ENCODE results near the gene SLX9. TPM values are rescaled to one million over a fixed set of nuclear protein-coding genes. Genes with fewer than 3 reads are reported as not detected.
"Not testable (repeated sequence)": the region's sequence is repeated elsewhere in the genome, so short reads cannot be mapped to it uniquely, and the experiment has no call there.

SLX9 gene
- total RNA-seq, 2 donors from 2014 or later = 43.5 to 83.6 TPM

DNA sequence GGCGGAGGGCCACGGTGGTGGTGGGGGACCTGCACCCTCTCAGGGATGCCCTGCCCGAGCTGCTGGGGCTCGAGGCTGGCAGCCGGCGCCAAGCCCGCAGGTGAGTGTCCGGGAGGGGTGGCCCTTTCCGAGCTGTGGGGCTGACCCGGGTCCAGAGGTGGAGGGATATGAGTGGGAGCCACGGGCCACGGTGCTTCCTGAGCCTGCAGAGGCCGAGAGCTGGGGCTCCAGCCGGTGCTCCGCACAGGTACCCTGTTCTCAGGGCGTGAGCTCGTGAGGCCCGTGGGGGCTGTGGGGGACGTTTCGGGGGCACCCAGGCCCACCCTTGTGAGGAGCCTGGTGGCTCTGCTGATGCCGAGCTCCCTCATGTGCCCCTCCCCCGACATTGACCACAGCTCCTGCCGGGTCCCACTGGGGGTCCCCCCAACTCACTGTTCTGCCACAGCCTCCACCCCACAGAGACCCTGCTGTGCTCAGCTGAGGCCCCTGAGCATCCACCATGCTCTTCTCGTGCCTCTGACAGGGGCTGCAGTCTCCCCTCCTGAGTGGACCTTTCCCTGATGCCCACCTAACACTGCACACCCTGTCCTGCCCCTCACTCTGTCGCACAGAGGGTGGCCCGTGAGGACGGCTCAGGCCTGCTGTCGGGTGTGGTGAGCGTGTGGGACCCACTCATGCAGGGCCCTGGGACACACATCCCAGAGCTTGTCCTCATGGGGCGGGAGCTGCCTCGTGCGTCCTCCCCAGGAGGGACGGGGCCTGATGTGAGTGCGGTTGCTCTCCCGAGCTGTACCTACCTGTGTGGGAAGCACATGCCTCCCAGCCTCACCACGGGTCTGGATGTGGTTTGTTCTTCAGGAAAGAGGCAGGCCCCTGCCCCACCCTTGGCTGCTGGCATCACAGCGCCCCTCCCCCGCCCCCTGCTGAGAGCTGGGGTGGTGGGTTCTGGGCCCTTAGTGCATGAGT lies 27.5 kb downstream of the SLX9 start:
- DNase-seq (ENCODE audit: low spot score) (peak; percentile 63), ATAC-seq (peak in 1 of 2 donors; percentile 4)
- H3K27me3 Mint-ChIP-seq = no peaks in the 10 kb centered on the region
- peaks cover 41 to 45% of the 10 kb centered on the region in 2 donors for H3K4me1 Mint-ChIP-seq (ENCODE audit: low read depth in 2 of 2)
- H3K36me3 Mint-ChIP-seq = peaks cover 10% of the 10 kb centered on the region
- H3K27ac Mint-ChIP-seq = peak overlapping the region; percentile 83 to 96
- no peaks in the 10 kb centered on the region for H3K9me3 Mint-ChIP-seq
- H3K4me3 Mint-ChIP-seq = peak overlapping the region; percentile 56

DNA sequence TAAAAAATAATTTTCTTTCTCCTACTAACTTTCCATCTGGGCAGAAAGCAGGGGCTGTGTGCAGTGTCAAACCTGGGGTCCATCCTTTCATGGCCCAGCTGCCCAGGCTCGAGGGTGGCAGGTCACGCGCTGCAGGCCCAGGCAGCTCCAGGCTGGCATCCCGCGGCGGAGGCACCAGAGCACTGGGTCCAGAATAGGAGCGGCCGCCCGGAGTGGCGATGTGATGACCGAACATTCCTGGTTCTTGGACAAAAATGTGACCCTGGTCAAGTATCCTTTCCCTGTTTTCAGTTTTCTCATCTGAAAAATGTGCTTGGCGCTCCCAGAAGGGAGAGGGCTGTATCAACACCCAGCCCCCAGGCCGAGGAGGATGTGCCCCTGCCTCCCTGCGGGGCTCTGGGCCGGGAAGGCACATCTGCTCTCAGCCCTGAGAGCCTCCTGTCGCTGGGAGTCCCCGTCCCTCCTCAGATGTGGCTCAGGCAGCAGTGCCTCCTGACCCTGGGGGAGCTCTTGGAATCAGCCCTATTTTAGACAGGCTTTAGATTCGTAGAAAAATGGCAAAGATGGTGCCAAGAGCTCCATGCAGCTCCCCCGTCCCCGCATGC lies 29.3 kb downstream of the SLX9 start:
- peak overlapping the region; percentile 74 for H3K4me3 Mint-ChIP-seq
- H3K9me3 Mint-ChIP-seq = no peaks in the 10 kb centered on the region
- no peaks in the 10 kb centered on the region for H3K36me3 Mint-ChIP-seq
- H3K4me1 Mint-ChIP-seq (ENCODE audit: low read depth in 2 of 2) = peaks cover 32 to 47% of the 10 kb centered on the region in 2 donors
- peak overlapping the region; percentile 83 to 96 for H3K27ac Mint-ChIP-seq
- no peak for ATAC-seq
- H3K27me3 Mint-ChIP-seq = no peaks in the 10 kb centered on the region
- peak; percentile 57 for DNase-seq (ENCODE audit: low spot score)

DNA sequence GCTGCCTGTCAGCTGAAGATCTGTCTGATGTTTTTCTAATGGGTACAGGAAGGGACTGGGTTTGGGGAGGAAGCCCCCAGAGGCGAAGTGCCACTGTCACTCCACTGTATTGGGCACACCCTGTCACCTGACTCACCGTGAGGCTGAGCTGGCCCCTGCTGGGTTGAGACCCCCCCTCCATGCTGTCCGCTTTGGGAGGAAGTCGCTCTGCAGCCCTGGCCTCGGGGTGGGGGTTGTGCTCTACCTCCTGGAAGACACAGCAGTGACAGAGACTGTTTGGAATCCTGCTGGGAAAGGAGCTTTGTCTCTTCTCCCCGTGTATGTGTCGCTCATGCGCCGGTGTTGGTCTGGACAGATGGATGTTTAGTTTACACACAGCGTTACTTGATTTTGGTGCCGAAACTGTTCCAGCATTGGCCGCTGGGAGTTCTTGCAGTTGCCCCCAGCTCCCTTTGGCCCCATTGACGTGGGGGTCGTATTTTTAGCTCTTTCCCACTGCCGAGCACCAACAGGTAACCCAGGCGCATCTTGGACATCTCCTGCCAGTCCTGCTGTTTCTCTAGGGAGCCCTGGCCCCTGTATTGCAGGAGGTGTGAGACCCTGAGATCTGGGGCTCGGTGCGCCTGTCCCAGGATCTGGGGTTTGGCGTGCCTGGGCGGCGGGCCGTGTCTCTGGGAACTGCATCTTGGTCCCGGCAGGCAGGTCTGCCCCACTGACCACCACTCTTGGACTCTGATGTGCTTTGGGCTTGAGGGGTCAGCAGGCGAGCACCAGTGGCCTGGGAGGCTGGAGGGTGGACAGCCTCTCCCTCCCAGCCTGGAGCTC lies 30.3 kb downstream of the SLX9 start:
- Mint-ChIP-seq H3K9me3 (no peaks in the 10 kb centered on the region), H3K27ac (peak overlapping the region; percentile 83 to 96), H3K27me3 (no peaks in the 10 kb centered on the region), H3K36me3 (no peaks in the 10 kb centered on the region), H3K4me1 (ENCODE audit: low read depth in 2 of 2) (peaks cover 22 to 39% of the 10 kb centered on the region in 2 donors), H3K4me3 (peak overlapping the region; percentile 74)
- ATAC-seq (peak in 1 of 2 donors; percentile 54), DNase-seq (ENCODE audit: low spot score) (peak; percentile 63)

DNA sequence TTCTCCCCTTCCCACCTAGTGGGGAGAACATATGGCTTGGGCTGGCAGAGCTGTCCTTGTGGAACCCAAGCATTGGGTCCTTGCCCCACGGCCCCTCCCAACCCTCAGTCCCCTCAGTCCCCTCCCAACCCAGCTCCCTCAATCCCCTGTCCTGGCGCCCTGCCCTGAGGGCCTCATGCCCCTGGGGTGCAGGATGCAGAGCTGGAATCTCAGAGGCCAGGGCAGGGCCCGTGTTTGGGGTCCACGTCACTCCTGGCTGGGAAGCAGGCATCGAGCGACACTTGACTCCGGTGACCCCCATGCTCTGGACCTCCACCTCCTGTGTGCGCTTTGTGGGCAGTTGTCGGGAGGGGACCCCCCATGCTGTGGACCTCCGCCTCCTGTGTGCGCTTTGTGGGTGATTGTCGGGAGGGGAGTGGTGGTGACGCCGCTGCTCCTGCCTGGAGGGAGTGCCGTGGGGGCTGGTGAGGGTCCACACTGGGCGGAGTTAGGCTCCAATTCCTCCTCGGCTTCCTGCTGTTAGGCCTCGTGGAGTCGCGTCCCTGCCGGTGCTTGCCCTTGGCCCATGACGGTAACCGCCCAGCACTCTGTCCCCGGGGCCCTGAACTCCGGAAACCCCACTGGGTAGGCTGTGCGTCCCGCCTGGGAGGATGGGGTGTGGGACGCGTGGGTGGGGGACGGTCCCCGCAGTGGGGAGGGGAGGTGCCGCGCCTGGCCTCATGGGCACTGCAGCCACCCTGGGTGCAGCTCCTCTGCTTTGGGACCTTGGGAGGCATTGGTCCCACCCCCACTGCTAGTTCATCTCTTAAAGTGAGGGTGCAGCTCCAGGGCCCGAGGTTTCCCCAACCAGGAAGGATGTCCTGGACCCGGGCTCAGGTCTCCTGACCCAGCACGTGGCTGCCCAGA lies 31.2 kb downstream of the SLX9 start:
- no peaks in the 10 kb centered on the region for H3K27me3 Mint-ChIP-seq
- DNase-seq (ENCODE audit: low spot score) (peak; percentile 54), ATAC-seq (no peak)
- no peaks in the 10 kb centered on the region for H3K9me3 Mint-ChIP-seq
- no peak overlapping the region for H3K4me3 Mint-ChIP-seq
- no peaks in the 10 kb centered on the region for H3K36me3 Mint-ChIP-seq
- peaks cover 17 to 35% of the 10 kb centered on the region in 2 donors for H3K4me1 Mint-ChIP-seq (ENCODE audit: low read depth in 2 of 2)
- H3K27ac Mint-ChIP-seq = no peak overlapping the region

DNA sequence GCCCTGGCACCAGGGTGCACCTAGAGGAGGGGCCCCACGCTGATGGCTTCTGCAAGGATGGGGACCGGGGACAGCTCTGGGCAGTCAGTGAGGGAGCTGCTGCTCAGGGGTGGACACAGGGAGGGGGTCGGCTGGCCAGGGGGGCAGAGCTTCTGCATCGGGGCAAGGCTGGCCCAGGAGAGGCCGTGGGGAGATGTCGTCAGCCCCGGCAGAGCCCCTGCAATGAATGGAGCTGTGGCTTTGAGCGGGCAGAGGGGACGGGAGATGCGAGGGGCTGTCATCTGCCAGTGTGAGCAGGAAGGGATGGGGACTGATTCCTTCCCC lies 31.8 kb downstream of the SLX9 start:
- ATAC-seq = no peak
- no peaks in the 10 kb centered on the region for H3K36me3 Mint-ChIP-seq
- no peak overlapping the region for H3K4me3 Mint-ChIP-seq
- H3K27ac Mint-ChIP-seq = no peak overlapping the region
- no peaks in the 10 kb centered on the region for H3K9me3 Mint-ChIP-seq
- peak; percentile 32 for DNase-seq (ENCODE audit: low spot score)
- H3K4me1 Mint-ChIP-seq (ENCODE audit: low read depth in 2 of 2) = peaks cover 12 to 33% of the 10 kb centered on the region in 2 donors
- H3K27me3 Mint-ChIP-seq = no peaks in the 10 kb centered on the region

DNA sequence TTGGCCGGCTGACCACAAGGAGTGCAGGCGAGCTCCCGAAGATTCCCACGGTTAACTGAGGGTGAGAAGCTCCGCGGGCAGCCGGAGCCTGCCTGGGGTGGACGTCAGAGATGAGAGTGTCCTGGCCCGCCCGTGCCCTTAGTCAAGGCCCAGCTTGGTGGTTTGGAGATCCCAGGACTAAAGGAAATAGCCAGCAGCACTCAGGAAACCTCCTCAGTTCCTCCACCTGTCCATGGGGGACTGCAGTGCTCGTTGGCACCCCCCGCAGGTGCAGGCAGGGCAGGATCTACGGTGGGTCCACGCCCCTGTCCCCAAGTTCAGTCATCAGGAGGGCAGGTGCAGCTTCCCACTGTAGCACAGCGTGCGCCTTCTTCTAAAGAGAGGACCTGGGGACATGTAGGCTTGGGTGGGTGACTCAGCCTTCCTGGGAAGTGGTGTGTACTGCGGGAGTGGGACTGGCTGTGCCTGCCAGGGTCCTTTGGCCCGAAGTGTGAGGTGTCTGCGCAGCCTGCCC lies 32.5 kb downstream of the SLX9 start:
- Mint-ChIP-seq H3K27ac (no peak overlapping the region), H3K4me1 (ENCODE audit: low read depth in 2 of 2) (peaks cover 10 to 32% of the 10 kb centered on the region in 2 donors)
- no peak for ATAC-seq

DNA sequence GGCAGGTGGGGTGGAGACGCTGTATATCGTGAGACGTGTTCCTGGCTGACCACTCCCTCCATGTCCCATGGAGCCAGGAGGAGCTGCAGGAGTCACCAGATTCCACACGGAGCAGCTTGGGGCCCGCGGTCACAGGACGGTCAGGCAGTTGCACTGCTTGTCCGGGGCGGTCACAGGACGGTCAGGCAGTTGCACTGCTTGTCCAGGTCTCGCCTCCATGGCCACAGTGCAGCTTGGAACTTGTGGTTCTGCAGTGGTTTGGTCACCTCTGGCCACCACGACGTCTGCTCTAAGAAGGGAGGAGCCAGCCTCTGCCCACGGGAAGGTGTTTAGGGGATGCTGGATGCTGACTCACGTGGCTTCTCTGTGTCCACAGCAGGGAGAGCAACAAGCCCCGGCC lies 33.0 kb downstream of the SLX9 start:
- Mint-ChIP-seq H3K4me3 (no peak overlapping the region), H3K4me1 (ENCODE audit: low read depth in 2 of 2) (peaks cover 10 to 29% of the 10 kb centered on the region in 2 donors), H3K27me3 (no peaks in the 10 kb centered on the region), H3K36me3 (no peaks in the 10 kb centered on the region), H3K27ac (no peak overlapping the region), H3K9me3 (no peaks in the 10 kb centered on the region)
- ATAC-seq (no peak), DNase-seq (ENCODE audit: low spot score) (peak; percentile 41)

More for the DNA sequence above, 32.5 kb downstream of the SLX9 start:
- DNase-seq (ENCODE audit: low spot score) = peak; percentile 38
- Mint-ChIP-seq H3K36me3 (no peaks in the 10 kb centered on the region), H3K4me3 (no peak overlapping the region), H3K9me3 (no peaks in the 10 kb centered on the region), H3K27me3 (no peaks in the 10 kb centered on the region)

DNA sequence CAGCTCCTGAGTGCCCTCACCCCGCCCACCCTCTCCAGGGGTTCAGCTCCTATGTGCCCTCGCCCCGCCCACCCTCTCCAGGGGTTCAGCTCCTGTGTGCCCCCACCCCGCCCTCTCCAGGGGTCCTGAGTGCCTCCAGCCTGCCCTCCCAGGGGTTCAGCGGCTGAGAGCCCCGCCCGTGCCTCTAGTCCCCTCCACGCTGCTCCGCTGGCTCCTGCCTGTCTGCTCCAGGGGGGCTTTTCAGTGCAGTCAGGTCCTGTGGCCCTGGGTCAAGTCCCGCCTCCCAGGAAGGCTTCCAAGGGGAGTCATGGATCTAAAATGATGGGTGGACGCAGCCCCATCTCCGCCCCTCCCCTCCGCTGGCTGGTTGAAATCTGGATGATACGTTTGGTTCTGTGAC lies 33.8 kb downstream of the SLX9 start:
- Mint-ChIP-seq H3K4me1 (ENCODE audit: low read depth in 2 of 2) (peaks cover 10 to 22% of the 10 kb centered on the region in 2 donors), H3K9me3 (no peaks in the 10 kb centered on the region), H3K36me3 (no peaks in the 10 kb centered on the region), H3K4me3 (no peak overlapping the region), H3K27ac (peak overlapping the region in 1 of 2 donors; percentile 3), H3K27me3 (no peaks in the 10 kb centered on the region)
- ATAC-seq (no peak), DNase-seq (ENCODE audit: low spot score) (no peak)

DNA sequence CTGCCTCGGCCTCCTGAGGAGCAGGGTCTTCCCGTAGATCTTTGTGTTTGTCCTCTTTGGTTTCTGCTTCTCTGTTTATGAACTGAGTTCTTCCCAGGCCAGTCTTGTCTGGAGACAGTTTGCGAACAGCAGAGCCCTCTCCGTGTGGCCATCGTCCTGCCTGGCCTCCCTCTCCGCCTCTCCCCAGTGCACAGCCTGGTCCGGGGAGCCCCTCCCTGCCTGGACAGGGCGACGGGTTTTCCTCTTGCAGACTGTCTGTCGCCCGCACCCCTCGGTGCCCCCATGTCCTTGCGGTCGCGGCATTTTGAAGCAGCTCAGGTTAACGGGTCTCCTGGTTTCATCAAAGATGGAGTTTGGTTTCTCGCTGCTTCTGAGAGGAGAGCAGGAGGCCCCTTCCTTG lies 34.8 kb downstream of the SLX9 start:
- Mint-ChIP-seq H3K27ac (no peak overlapping the region), H3K36me3 (no peaks in the 10 kb centered on the region), H3K4me3 (no peak overlapping the region), H3K9me3 (no peaks in the 10 kb centered on the region), H3K27me3 (no peaks in the 10 kb centered on the region), H3K4me1 (ENCODE audit: low read depth in 2 of 2) (peaks cover 5 to 15% of the 10 kb centered on the region in 2 donors)
- ATAC-seq (no peak), DNase-seq (ENCODE audit: low spot score) (peak; percentile 25)

DNA sequence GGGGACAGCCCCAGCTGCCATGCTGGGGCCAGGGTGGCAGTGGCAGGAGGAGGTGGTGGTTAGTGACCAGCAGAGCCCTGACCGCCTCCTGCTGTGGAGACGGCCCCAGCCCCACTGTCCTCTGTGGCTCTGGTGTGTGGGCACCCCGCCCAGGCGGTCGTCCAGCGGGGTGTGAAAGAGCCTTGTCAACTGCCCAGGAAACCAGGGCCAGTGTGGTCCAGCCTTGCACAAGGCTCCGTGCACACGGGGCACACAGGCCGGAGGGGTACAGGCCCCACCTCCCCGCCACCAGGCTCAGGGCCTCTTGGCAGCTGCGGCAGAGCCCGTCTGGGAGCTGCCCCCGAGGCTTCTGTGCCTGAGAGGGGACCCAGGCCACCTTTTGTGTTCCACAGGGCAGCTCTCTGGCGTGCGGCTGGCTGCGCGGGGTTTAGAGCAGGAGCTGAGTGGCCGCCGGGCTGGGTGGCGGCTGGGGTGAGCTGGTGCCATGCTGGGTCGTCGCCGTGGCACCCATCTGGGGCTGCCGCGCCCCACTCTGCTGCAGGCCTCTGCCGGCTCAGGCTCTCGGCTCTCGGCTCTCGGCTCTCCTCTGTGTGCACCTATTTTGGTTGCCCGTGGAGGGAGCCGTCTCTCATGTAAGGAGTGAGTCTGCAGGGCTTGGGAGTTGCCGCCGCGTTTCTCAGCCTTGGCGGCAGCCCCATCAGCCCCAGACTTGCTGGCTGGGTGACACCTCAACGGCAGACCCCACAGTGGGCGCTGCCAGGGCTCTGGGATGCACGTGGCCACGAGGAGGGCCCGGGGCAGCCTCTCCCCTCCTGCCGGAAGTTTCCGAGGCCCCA lies 36.1 kb downstream of the SLX9 start:
- H3K27me3 Mint-ChIP-seq = no peaks in the 10 kb centered on the region
- H3K9me3 Mint-ChIP-seq = no peaks in the 10 kb centered on the region
- no peak for DNase-seq (ENCODE audit: low spot score)
- H3K4me1 Mint-ChIP-seq (ENCODE audit: low read depth in 2 of 2) = peaks cover 0 to 9% of the 10 kb centered on the region in 2 donors
- no peak overlapping the region for H3K27ac Mint-ChIP-seq
- no peaks in the 10 kb centered on the region for H3K36me3 Mint-ChIP-seq
- no peak for ATAC-seq
- H3K4me3 Mint-ChIP-seq = no peak overlapping the region

DNA sequence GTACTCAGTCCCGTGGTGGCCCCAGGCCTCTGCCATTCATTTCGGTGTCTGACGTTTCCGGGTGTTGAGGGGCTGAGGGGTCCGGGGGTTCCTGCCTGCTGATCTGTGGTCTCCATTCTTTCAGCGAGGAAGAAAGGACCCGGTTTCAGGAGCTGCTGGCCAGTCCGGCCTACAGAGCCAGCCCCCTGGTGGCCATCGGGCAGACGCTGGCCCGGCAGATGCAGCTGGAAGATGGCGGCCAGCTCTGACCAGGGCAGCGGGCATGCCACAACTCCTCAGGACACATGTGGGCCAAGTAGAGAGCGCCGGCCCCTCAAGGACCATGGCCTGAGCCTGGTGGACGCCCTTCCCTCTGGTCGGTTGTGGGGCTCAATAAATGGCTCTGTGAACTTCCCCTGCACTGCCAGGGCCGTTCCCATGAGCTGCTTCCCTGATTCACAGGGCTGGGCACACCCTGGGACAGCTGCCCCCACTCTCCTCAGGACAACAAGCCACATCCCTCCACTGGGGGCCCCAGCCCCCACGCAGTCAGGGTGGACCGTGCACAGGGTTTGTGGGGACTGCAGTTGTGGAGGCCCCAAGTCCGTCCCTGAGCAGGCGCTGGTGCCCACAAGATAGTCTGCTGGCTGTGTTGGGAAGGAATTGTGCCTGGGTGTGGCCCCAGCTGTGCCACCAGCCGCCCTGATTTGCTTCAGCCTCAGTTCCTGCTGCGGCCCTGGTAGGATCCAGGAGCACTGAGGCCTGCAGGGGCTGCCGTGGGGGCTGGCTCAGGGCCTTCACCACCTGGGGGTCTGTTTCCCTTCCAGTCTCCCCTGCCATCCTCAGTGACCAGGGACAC lies 36.9 kb downstream of the SLX9 start:
- not testable (repeated sequence) for H3K9me3 Mint-ChIP-seq; ATAC-seq; H3K27me3 Mint-ChIP-seq; DNase-seq (ENCODE audit: low spot score); H3K27ac Mint-ChIP-seq; H3K36me3 Mint-ChIP-seq; H3K4me3 Mint-ChIP-seq
- H3K4me1 Mint-ChIP-seq (ENCODE audit: low read depth in 2 of 2) = peaks cover 0 to 11% of the 10 kb centered on the region in 2 donors
